GM21529 (cell line): Measurements from ENCODE around the gene PLEKHM3.

Experiments
- ATAC-seq: cut with Tn5 transposase; IDR thresholded peaks from one replicate; pipeline ENCODE4 v1.9.1; 2021; ENCODE audit not compliant: unreplicated experiment

The PLEKHM3 gene

DNA sequence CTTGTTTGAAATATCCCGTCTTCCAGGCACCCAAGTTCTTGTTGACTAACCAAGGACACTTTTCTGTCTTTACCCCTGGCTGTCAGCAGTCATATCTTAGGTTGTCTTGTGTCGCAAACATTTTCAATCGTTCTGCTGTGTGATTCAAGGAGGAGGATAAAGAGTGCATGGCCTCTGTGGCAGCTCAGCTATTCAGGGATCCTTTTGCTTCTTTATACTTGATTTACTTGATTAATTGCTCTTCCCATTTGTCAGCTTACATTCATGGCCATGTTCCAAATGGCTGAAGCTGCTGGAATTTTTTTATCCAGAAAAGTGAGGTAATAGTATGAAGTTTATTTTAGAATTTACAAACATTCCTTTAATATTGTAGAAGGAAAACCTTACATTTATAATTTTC lies 158.3 kb downstream of the PLEKHM3 start:
- ATAC-seq: no peak

DNA sequence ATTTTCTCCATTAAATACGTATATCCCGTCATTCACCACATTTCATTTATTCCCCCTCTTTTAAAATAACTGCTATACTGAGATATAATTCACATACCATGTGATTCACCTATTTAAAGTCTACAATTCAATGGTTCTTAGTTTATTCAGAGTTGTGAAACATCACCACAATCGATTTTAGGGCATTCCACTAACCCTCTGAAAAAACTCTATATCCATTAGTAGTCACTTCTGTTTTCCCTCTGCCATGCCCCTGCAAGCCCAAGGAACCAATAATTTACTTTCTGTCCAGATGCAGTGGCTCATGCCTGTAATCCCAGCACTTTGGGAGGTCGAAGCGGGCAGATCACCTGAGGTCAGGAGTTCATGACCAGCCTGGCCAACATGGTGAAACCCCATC lies 160.1 kb downstream of the PLEKHM3 start:
- no peak for ATAC-seq

DNA sequence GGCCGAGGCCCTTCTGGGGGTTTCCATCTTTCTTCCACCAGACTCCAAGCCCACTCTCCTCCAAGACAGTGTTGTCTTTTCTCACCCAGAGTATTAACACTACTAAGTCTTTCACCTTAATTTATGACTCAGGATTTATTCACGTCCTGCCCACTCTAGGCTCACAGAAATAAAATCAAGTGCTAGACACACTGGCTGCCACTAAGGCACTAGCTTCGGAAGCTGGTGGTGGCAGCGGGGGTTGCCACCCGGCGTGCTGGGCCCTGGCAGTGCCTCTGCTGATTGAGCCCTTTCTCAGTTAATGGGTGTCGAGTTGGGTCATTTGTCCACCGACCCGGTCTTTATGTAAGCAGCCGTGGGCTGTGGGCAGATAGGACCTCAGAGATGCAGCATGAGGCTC lies 162.0 kb downstream of the PLEKHM3 start:
- no peak for ATAC-seq

DNA sequence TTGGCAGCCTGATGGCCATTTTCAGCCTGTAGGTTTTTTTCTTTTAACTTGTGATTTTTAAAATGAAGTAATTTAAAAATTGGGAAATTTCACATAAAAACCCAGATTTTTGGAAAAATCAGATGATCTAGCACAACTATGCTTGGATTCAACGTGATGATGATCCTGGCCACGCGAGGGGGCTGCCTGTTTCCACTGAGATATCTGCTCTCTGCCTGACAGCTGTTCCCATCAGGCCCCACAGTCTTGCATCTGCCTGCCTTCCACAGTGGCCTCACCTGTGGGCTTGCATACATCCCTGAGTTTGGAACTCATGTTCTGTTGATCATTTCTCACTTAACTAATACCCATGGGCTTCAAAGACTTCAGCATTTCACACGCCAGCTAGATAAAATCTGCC lies 163.5 kb downstream of the PLEKHM3 start:
- ATAC-seq: no peak

DNA sequence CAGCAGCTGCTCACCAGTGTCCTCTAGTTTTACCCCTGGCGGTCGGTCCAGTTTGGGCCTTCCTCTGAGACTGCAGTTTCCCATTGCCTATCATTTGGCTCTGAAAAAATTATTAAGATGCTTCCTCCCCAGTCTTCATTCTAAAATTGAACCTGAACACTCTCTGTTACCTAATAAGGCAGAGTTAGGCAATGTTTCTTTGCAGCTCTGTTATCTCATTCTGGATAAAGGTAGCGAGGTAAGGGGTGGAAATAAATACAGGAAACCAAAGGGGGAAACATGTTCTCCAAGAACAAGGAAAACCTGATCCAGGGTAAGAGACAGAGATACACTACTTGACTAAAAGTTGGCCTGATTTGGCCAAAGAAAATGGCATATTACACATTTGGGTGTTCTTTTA lies 164.6 kb downstream of the PLEKHM3 start:
- no peak for ATAC-seq

DNA sequence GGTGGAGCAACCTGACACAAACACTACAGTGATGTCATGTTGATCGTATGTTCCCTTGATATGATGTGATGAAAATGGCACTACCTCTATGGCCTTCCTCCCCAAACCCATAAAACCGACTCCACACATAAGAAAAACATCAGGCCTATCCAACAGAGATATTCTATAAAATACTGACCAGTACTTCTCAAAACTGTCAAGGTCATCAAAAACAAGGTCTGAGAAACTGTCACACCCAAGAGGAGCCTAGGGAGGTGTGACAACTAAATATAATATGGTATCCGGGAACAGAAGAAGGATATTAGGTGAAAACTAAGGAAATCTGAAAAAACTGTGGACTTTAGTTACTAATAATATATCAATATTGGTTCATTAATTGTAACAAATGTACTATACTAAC lies 169.7 kb downstream of the PLEKHM3 start:
- ATAC-seq: no peak

DNA sequence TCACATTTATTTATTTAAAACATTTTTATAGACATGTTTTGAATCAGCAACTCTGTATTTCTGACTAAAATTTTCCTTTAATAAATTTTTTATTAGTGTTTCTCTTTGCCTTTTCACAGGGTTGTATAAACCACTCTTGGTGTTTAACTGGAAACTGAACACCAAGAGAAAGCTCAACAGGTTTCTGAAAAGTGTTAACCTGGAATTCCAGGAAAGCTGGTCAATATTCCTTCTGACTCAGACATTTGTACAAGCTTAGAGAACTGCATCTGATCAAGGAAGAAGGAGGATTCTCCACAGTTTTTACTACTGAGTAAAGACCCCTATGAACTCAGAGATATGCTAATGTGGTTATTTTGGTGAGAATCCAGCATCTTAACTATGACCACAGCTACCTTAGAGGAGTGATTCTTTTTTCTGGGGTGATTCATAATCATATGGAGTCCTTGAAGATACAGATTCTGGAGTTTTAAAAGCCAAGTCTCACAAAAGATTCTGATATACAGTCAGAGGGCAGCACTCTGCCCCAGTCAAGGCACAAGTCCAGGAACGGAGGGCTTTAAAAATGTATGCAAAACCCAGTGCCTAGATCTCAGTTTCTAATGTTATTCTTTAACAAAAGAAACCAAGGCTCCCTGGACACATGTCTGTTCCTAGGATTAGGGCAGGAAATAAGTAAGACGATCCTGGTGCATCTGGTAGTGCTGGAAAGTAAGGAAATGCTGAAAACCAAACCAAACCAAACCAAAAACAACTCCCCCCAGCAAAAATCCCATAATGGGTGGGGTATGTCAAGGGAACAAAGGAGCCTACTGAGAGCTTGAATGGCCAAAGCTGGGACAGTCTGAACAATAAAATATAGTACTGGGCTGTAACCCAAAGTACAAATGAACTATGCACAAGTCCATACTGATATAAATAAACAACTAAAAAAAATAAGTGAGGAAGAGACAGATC lies 170.6 kb downstream of the PLEKHM3 start:
- ATAC-seq: no peak

DNA sequence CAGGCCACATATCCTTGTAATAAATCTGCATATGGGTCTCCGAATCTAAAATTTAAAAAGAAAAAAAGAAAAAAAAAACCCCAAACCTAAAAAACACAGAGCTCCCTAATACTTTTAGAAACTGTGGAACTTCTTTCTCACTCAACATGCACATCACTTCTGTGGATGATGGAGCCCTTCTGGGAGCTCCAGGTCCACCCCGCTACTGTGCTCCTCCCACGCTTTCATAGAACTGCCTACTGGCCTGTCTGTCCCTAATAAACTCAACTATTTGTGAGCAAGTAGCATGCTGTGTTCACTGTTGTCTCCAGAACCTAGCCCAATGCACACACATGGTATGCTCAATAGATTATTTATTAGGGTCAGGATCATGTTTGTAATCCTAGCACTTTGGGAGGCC lies 172.5 kb downstream of the PLEKHM3 start:
- ATAC-seq: no peak

DNA sequence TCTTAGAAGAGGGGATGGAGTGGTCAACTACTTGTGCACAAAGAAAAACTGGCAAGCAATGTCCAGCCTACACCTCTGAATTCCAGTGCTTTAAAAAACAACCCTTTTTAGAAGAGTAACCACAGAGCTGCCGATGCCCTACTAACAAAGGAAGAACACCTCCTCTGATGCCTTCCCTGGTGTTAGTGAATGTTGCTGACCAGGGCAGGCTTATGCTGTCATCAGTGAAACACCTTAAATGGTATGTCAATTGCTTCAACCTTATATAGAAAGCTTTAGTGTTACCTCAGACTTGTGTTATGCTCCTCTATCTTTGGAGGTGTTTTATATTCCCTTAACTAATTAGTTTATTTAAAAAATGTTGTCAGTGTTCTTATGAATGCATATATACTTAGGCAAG lies 175.9 kb downstream of the PLEKHM3 start:
- ATAC-seq: no peak

DNA sequence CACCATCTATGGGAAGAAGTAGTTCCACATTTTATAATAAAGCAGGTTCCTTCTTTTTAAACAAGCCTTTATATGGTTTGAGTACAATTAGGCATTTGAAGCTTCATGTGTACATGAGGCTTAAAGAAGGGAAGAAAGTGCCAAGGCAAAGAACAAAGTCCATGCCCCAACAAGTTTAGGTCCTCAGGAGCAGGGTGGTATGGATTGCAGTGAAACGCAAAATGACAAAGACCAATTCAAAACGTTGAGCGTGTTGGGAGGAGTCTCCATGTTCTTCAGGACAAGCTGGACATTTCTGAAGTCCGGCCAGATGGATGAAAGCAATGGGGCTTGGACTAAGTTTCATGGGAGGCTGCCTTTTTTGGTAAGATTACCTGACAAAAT lies 176.8 kb downstream of the PLEKHM3 start:
- no peak for ATAC-seq

DNA sequence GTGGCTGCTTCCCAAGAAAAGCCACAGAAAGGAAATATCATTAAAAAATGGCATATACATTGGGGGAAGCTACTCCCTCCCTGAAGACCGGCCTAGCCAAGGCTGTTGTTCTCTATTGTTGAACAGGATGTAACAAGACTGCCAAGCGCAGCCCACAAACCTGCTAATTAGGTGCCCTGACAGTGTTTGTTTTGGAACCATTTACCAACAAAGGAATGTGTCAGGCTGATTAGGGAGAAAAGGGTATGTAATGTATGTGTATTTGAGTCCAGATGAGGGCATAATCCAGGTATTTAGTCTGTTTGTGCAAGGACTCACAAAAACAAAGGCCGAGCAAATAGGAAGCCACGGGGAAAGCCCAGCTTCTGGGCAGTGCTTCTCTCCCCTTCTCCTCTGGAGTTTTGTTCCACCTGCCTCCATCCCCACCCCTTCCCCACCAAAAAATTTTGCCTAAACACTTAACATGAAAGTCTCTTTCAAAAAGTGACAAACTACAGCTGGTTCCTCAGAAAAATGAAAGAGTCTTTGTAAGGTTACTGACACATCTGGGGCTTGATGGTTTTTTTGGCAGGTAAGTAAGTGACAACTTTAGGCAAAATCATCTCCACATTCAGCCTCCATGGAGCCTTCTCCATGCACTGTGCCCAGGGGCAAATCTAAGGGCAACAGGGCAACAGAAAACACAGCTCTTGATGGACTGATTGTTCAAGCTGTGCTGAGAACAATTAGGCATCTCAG lies 177.4 kb downstream of the PLEKHM3 start:
- ATAC-seq: no peak

DNA sequence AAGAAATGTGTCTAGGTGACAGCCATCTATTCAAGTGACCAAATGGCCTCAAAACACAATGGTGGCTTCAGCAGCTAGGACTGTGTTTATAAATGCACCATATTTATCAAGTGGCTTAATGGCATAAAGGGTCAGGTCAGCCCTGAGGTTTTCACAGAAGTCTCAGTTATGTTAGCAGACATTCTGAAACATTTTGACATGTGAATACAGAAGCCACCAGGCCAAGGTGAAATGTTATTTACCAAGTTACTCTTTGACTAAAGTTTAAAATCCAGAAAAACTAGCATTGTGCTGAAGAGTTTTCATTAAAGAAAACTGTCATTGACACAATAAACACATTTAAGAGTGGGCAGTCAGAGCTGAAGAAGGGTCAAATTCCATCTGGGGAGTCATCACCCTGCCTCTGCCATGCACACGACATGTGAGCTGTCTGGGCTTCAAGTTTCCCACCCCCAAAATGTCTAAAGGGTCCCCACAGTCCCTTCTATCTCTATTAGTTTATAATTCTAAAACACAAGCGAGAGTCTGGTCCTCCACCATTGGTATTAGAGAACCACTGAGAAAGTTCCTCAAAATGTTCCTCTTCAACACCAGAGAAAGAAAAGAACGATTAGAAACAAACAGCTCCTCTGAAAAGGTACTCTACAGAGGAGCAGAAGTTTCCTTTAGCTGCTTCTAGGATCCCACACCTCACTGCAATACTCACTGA lies 178.1 kb downstream of the PLEKHM3 start:
- ATAC-seq: no peak

DNA sequence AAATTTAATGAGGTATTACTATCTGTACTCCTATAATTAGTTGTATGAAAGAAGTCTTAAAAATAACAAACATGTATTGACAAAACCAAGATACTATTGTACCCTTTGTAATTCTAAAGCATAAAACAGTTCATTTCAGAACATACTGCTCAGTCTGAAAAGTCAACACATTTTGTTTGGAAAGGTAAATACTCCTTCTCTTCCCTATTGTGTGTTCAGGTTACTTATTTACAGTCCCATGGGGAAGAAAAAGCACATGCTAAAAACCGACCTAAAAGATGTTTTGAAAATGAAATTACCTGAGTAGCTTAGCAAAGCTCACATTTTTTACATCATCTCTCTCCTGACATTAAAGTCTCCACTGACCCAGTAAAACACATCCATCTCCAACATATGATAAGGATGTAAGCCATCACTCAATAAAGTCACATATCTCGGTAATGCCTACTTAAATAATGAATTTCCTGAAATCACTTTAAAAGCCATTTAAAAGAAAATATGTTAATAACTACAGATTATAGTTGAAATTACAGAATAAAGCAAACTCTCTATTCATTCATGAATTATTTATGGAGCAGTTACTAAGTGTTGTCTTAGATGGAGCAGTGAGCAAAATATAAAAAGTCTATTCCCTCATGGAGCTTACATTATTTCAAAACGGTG lies 180.0 kb downstream of the PLEKHM3 start:
- no peak for ATAC-seq

DNA sequence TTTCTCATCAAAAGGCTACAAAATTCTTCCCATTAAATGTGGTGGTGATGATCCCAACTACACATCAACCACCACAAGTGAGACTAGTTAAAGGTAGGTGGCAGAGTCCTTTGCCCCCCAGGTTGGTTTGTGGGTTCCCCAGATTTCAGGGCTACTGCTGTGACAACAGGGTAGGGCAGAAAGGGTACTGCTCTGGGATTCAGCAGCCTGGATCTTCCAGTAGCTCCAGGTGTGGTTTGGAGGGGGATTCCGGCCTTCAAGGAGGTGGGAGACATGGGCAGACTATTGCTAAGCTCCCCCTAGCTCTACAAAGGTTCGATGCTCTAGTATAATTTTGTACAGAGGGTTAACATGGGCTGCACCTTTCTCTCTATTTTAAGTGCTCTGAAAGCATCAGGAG lies 180.7 kb downstream of the PLEKHM3 start:
- ATAC-seq: no peak

DNA sequence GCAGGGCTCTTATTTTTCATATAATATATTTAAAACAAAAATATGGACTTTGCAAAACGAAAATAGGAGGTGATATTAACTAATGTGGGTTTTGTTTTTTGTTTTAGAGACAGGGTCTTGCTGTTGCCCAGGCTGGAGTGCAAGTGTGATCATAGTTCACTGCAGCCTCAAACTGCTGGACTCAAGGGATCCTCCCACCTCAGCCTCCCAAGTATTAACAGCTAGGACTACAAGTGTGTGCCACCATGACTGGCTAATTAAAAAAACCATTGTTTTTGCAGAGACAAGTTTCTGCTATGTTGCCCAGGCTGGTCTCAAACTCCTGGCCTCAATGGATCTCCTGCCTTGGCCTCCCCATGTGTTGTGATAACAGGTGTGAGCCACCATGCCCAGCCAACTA lies 185.2 kb downstream of the PLEKHM3 start:
- ATAC-seq: no peak

DNA sequence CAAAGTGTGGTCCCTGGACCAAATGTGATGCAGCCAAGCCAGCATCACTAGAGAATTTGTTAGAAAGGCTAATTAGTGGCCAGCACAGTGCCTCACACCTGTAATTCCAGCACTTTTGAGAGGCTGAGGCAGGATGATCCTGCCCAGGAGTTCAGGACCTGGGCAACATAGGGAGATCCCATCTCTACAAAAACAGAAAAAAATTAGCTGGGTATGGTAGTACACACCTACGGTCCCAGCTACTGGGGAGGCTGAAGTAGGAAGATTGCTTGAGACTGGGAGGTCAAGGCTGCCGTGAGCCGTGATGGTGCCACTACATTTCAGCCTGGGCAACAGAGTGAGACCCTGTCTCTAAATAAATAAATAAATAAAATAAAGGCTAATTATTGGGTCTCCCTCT lies 185.8 kb downstream of the PLEKHM3 start:
- ATAC-seq: no peak

DNA sequence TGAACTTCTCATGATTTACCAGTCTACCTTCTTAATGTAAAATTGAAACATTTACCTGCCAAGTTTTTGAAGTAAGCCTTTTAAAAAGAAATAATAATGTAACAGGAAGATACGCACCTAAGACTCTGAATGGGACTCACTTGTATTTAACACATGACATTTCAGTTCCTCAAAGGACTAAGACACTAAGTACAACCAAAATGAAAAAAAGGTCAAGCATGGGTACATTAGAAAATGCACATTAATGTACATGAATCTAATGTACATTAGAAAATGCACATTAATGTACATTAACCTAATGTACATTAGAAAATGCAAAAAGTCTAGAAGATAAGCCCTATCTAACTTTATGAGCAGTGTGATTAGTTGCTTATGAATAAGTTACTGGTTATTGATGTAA lies 186.3 kb downstream of the PLEKHM3 start:
- ATAC-seq: no peak

DNA sequence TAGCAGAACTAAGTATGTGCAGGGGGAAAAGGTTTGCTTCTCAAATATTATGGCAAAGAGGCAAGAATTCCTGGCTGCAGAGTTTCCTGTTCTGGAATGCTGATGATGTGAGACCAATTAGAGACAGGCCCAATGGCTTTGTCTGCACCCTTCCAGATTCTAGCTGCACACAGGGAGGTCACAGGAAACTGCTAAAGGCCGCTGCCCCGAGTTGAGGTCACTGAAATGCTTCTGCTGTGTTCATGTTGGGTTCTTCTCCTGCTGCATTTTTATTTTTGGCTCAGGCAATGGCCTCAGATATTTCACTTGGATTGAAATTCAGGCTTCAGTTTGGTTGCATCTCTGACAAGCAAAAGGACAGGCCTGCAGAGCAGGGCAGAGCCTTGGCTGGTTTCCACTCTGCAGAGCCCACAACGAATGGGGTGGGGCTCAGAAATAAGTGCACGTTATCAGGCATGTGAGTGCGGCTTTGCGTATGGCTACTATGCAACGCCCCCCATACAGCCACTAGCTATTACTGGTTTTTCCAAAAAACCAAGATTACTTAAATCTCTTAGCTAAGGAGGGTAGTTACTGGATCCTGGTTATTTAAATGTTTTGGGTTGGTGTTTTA lies 188.7 kb downstream of the PLEKHM3 start:
- no peak for ATAC-seq

DNA sequence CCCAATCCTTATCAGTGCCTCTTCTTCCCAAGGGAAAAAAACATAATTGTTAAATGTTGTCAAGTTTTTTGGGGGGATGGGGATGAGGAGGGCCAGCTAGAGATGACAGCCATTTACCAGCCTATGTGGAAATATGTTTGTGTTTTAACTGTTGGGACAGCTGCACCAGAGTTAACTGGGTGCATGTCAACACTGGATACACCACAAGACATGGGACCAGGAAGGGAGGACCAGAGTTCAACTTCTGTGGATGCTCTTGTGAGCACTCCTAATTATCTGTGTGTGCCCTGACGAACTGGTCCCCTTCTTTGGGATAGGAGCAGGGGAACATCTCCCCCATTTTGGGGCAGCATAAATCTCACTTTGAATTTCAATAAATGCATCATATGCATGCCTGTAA lies 189.5 kb downstream of the PLEKHM3 start:
- no peak for ATAC-seq

DNA sequence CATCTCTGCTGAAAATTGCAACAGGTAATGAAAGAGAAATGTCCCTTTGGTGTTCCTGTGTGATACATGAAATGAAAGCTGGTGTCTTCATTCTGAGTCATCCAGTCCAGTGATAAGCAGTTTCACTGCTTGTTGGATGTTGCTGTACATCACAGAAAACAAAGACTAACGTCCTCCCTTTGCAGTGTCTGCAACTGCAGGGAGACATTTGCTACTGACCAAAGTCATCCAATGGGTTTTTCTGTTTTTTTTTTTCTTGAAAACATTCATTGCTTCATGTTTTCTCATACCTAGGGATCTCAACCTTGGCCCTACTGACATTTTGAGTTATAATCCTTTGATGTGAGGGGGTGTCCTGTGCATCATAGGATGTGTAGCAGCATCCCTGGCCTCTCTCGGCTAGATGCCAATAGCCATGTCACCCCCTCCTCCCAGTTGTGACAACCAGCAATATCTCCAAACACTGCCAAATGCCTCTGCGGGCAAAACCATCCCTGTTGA lies 192.0 kb downstream of the PLEKHM3 start:
- ATAC-seq: peak; percentile 99
